ENCODE results near the gene PFAS. TPM values are rescaled to one million over a fixed set of nuclear protein-coding genes. Genes with fewer than 3 reads are reported as not detected.
A peak's percentile ranks its signal among the peaks of the same experiment; 100 is the strongest.

PFAS gene
- total RNA-seq, 2 experiments from 2014 or later: 47.2 to 56.8 TPM

DNA sequence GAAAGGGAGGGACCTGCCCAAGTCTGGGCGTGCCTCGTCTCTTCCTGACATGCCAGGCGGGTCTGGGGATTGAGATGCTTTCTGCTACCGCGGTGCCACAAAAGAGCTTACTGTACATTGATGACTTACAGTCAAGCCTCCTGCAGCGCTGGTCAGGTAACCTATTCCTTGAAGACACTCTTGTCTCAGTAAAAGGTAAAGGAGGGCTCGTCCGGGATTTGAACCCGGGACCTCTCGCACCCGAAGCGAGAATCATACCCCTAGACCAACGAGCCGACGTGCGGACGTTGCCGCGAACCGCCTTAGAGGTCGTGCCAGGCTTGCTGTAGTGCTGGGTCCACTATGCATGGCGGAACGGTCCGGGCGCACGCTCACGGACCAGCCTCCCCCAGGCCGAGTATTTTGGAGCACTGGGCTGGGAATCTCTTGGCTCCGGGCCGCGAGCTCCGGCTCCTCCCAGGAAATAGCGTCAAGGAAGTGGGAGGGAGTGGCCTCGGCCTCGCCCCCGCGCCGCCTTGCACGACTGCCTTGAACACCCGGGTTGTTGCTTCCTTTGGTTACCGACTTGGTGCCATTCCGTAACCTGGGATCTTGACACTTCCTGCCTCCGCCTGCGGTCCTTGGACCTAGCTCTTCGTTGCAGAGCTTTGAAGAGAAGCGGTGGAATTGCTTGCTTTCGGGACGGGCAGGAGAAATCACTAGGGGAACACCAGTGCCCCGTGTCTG lies 26.3 kb upstream of the PFAS start:
- Mint-ChIP-seq H3K4me1 (peaks cover 52% of the 10 kb centered on the region), H3K9me3 (no peaks in the 10 kb centered on the region), H3K36me3 (peaks cover 13% of the 10 kb centered on the region), H3K4me3 (peak overlapping the region; percentile 93), H3K27me3 (peaks cover 2% of the 10 kb centered on the region), H3K27ac (peak overlapping the region; percentile 95)
- peak; percentile 90 for DNase-seq
- POLR2A ChIA-PET: interaction anchor here (0.5 to 7.9 kb wide), 20 partner anchors 8 to 919 kb away, joined by 3 to 149 read pairs (median 6); partner anchors contain the start of genes AURKB, BORCS6, CTC1 and PFAS
- peak; percentile 40 for ATAC-seq (ENCODE audit: low read depth)

DNA sequence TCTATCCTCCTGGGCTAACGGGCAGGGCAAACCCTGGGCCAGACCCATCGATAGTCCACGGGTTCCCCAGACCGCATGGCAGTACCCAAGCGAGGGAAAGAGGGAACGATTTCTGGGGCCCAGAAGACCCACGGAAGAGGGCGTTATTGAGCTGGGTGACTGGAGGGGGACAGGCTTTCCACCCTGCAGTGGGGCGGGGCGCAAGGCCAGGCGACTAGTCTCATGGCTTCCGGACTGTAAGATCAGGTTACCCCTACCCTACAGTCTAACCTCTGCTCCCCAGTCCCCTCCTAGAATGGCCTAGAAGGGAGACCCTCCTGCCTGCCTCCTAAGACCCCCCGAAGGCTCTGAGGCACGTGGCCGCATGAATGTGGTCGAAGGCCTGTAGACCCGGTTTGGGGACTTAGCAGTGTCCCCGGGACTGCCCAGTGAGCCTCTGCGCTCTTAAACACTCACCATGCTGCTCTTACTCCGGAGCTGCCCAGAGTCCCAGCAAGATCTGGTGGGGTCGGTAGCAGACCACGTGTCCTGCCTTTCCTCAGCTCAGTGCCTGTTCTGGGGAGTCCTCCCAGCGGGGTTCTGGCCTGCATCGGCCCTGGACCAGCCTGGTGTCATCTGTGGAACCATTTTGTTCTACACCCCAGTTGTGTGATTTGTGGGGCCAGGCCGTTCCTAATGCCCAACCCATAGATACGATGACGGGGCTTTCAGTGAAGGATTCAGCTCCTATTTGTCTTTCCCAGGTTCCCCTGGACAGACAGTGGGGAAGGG lies 25.5 kb upstream of the PFAS start:
- Mint-ChIP-seq H3K36me3 (peaks cover 17% of the 10 kb centered on the region), H3K4me1 (peaks cover 52% of the 10 kb centered on the region), H3K4me3 (peak overlapping the region; percentile 93), H3K9me3 (no peaks in the 10 kb centered on the region), H3K27me3 (peaks cover 2% of the 10 kb centered on the region), H3K27ac (peak overlapping the region; percentile 95)
- POLR2A ChIA-PET: interaction anchor here (0.5 to 7.9 kb wide), 19 partner anchors 8 to 920 kb away, joined by 3 to 149 read pairs (median 6); partner anchors contain the start of genes AURKB, BORCS6, CTC1 and PFAS
- peak; percentile 76 for DNase-seq
- ATAC-seq (ENCODE audit: low read depth): peak; percentile 16

DNA sequence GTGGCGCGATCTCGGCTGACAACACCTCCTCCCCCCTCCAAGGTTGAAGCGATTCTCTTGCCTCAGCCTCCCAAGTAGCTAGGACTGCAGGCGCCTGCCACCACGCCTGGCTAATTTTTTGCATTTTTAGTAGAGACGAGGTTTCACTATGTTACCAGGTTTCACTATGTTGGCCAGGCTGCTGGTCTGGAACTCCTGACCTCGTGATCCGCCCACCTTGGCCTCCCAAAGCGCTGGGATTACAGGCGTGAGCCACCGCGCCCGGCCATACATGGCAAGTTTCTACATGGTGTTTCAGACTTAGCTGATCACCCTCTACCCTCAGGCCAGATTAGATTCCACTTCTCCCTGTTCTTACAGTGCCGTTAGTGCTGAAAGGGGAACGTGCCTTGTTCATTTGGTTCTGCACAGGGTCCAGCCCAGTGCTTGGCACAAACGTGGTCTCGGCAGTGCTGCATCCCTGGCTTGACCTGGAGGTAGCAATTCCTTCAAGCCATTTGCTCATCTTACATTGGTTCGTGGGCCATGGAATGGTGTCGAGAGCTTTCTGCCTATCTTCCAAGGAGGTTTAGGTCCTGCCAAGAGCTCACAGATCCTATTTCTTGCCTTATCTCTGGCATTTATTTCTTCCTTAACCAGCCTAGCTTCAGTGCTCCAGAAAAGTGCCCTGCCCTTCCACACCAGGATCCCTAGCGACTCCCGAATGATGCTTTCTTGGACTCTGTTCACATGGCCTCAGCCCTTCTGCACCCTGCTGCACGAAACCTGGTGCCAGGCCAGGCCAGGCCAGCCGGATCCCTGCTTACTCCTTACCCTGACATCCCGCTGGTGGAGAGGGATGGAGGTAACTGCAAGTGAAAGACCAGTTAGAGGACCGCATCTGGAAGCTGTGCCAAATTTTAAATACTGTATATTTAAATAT lies 23.9 kb upstream of the PFAS start:
- Mint-ChIP-seq H3K36me3 (peaks cover 23% of the 10 kb centered on the region), H3K4me3 (peak overlapping the region; percentile 11), H3K27ac (peak overlapping the region; percentile 43), H3K4me1 (peaks cover 48% of the 10 kb centered on the region), H3K27me3 (peaks cover 2% of the 10 kb centered on the region), H3K9me3 (no peaks in the 10 kb centered on the region)
- no peak for DNase-seq
- POLR2A ChIA-PET: interaction anchor here (0.6 to 7.9 kb wide), 10 partner anchors 11 to 289 kb away, joined by 3 to 149 read pairs (median 7); partner anchors contain the start of genes AURKB, BORCS6, CTC1 and PFAS
- no peak for ATAC-seq (ENCODE audit: low read depth)

DNA sequence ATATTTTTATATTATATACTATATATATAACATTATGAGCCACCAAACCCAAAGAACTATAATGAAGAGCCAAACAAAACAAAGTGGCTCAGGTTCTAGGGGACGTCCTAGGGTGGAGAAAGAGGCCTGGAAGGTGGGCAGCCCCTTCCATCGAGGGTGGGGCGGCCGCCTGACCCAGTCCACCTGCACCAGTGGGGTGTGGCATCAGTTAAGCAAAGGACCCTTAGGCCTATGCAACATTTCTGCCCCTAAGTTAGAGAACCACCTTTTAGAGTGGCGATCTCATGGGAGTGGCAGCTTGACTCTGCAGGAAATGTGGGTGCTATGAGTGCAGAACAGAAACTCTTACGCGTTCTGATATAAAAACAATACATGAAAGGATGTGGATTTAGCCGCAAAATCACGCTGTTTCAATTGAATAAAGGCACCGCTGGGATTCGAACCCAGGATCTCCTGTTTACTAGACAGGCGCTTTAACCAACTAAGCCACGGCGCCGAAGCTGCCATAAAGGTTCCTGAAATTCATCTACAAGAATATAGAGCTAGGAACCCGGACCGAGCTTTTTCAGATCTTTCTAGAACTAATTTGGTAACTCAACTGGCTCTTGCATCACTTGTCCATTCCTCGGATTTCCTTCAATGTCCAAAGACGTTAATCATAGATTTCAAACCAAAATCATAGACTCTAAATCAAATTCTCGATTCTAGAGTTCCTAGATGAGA lies 23.1 kb upstream of the PFAS start:
- Mint-ChIP-seq H3K4me1 (peaks cover 44% of the 10 kb centered on the region), H3K27me3 (peaks cover 2% of the 10 kb centered on the region), H3K36me3 (peaks cover 23% of the 10 kb centered on the region), H3K4me3 (peak overlapping the region; percentile 39), H3K9me3 (no peaks in the 10 kb centered on the region), H3K27ac (peak overlapping the region; percentile 51)
- no peak for ATAC-seq (ENCODE audit: low read depth)
- POLR2A ChIA-PET: interaction anchor here (0.5 to 7.9 kb wide), 10 partner anchors 10 to 664 kb away, joined by 3 to 149 read pairs (median 4); partner anchors contain the start of genes BORCS6, CTC1, PFAS and RANGRF
- DNase-seq: no peak

DNA sequence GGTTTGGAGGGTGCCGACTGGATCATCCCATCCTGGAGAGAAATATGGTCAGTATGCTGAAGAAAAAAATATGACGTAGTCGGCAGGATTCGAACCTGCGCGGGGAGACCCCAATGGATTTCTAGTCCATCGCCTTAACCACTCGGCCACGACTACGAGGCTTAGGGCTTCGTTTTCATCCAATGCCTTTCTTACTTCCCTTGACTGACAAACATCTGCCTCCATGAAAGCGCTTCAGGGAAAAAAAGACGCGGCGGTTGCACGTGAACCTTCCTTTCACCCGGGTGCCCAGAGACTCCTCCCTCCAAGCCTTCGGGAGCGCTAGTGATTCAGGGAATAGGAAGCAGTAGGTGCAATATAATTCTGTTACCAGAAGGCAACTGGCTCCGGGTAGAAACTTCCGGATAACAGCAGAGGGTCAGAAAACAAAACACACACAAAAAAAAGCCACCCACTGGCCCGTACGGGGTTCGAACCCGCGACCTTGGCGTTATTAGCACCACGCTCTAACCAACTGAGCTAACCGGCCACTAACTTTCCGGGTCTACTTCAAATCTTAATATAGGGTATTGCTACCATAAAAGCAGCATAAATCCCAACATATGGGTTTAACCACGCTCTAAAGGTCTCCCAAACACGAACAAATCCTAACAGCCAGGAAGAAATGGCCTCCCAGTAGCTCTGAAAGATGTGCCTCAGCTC lies 22.4 kb upstream of the PFAS start:
- ATAC-seq (ENCODE audit: low read depth) (no peak), DNase-seq (no peak)
- Mint-ChIP-seq H3K4me3 (peak overlapping the region; percentile 39), H3K27me3 (peaks cover 2% of the 10 kb centered on the region), H3K4me1 (peaks cover 40% of the 10 kb centered on the region), H3K9me3 (no peaks in the 10 kb centered on the region), H3K36me3 (peaks cover 25% of the 10 kb centered on the region), H3K27ac (peak overlapping the region; percentile 51)
- POLR2A ChIA-PET: interaction anchor here (0.5 to 7.9 kb wide), 10 partner anchors 14 to 664 kb away, joined by 3 to 149 read pairs (median 4); partner anchors contain the start of genes BORCS6, CTC1, PFAS and RANGRF

DNA sequence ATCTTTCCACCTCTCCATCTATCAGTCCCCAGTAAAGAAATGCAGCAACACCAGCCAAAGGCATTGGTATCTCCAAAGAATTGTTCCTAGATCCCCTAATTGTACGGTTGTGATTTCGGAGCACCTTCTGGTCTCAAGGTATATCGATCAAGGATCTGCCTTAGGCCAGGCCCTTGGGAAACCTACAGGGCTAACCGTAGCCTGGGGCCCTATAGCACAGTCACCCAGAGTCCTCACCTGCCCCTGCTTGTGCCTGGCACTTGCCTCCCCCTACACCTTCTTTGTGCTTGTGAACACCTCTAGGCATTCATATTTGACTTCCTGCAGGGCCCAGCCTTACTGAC lies 21.9 kb upstream of the PFAS start:
- H3K9me3 Mint-ChIP-seq: no peaks in the 10 kb centered on the region
- ATAC-seq (ENCODE audit: low read depth): no peak
- peak overlapping the region; percentile 51 for H3K27ac Mint-ChIP-seq
- H3K36me3 Mint-ChIP-seq: peaks cover 28% of the 10 kb centered on the region
- POLR2A ChIA-PET: interaction anchor here (0.8 to 7.9 kb wide), 8 partner anchors 13 to 108 kb away, joined by 3 to 149 read pairs (median 4); partner anchors contain the start of genes AURKB, BORCS6, CTC1 and PFAS
- no peak for DNase-seq
- H3K27me3 Mint-ChIP-seq: peaks cover 2% of the 10 kb centered on the region
- H3K4me1 Mint-ChIP-seq: peaks cover 37% of the 10 kb centered on the region
- H3K4me3 Mint-ChIP-seq: peak overlapping the region; percentile 39

DNA sequence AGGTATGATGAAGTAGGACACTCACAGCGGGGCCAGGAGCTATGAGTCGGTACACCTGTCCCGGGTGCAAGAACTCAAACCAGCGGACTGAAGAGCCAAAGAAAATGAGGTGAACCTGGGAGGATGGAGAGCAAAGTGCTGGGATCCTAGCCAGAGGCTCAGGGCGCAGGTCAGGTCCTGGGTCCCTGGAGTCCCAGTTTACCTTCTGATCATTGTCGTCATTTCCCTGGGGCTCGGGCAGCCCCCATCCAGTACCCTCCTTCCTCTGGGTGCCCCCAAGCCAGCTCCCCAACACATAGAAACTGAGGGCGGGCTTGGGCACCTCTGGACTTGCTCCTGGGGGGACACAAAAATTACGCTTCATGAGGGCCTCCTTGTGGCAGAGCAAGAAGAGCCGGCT lies 17.4 kb upstream of the PFAS start:
- H3K36me3 Mint-ChIP-seq: peaks cover 41% of the 10 kb centered on the region
- no peak overlapping the region for H3K4me3 Mint-ChIP-seq
- no peaks in the 10 kb centered on the region for H3K27me3 Mint-ChIP-seq
- H3K4me1 Mint-ChIP-seq: peaks cover 7% of the 10 kb centered on the region
- DNase-seq (no peak), ATAC-seq (ENCODE audit: low read depth) (no peak)
- no peak overlapping the region for H3K27ac Mint-ChIP-seq
- H3K9me3 Mint-ChIP-seq: no peaks in the 10 kb centered on the region
- POLR2A ChIA-PET: interaction anchor here (0.8 to 0.9 kb wide), 2 partner anchors 8 to 15 kb away, joined by 3 to 4 read pairs; no protein-coding TSS in a partner anchor

DNA sequence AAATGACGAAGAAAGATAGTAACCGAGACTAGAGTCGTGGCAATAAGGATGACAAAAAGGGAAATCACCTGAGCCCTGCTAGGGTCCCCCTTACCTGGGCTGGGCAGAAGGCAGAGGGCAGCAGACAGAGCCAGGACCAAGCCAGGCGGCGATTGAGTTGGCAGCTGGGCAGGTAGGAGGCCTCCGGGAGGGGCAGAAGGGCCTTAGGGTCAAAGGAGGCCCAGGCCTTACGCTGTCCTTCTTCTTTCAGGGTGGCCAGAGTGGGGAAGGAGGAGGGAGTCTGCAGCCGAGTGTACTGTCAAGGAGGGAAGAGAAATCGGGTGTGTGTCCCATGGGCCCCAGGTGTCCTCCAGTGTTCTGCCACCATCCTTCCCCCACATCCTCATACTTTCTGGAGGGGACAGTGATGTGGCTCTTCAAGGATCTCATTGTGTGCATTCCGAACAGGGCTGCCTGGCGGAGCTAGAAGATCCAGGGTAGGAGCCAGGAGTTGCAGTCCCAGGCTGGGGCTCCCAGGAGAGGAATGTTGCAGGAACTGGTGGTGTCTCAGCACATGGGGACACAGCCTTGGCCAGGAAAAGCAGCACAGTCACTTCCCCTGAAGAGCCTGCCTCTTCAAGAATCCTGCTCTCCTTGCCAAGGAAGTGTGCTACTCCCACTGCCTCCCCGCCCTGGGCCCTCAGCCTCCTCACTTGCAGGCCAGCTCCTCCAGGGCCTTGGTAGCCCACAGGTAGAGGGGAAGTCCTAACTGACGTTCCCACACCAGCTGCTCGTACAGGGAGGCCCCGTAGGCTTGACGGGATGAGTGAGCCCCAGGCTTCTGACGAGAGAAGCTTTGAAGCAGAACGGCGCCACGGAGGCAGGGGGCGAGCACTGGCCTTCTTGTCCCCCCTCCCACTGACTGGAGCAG lies 14.5 kb upstream of the PFAS start:
- Mint-ChIP-seq H3K9me3 (no peaks in the 10 kb centered on the region), H3K4me1 (peaks cover 5% of the 10 kb centered on the region), H3K27me3 (no peaks in the 10 kb centered on the region), H3K4me3 (no peak overlapping the region), H3K27ac (no peak overlapping the region), H3K36me3 (peaks cover 37% of the 10 kb centered on the region)
- DNase-seq (no peak), ATAC-seq (ENCODE audit: low read depth) (no peak)
- POLR2A ChIA-PET: interaction anchor here (0.5 to 1.6 kb wide), 2 partner anchors 13 to 59 kb away, joined by 3 to 11 read pairs; partner anchors contain the start of gene CTC1

DNA sequence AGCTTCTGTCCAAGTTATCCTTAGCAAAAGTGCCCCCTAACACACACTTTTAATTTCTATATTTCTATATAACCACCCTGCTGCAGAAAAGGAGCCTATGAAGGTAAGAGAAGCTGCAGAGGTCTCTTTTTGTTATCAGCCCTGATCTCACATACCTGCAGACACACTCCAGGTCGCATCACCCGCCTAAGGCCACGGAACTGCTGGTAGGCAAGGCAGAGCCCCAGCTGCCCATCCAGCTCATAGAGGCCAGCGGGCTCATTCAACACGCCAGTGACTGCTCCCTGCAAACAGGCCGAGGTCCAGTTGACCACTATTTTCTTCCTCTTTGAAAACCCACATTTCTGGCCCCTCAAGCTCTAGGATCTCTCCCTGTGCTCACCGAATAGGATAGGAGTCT lies 13.4 kb upstream of the PFAS start:
- Mint-ChIP-seq H3K27ac (no peak overlapping the region), H3K36me3 (peaks cover 33% of the 10 kb centered on the region), H3K4me1 (peaks cover 5% of the 10 kb centered on the region), H3K27me3 (no peaks in the 10 kb centered on the region), H3K9me3 (no peaks in the 10 kb centered on the region), H3K4me3 (no peak overlapping the region)
- DNase-seq (no peak), ATAC-seq (ENCODE audit: low read depth) (no peak)
- POLR2A ChIA-PET: interaction anchor here (0.7 to 1.6 kb wide), 3 partner anchors 10 to 12 kb away, joined by 3 to 11 read pairs (median 4); partner anchors contain the start of gene CTC1

DNA sequence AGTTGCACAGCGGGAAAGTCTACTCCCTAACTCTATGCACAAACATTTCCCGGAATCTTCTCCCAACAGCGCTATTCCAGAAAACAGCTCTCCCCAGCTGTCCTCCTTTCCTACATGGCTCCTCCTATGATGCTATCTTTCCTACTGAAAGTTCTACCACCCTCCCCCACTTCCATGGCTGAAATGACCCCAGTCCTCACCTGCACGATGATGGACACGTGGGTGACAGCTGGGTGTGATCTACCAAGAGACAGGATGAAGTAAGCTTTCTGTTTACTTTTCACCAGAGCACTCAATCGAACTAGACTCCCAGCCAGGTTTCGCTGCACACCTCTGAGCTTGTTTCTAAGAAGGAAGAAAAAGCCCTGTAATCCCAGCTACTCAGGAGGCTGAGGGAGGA lies 11.9 kb upstream of the PFAS start:
- Mint-ChIP-seq H3K9me3 (no peaks in the 10 kb centered on the region), H3K4me1 (peaks cover 5% of the 10 kb centered on the region), H3K27ac (no peak overlapping the region), H3K36me3 (peaks cover 26% of the 10 kb centered on the region), H3K27me3 (no peaks in the 10 kb centered on the region), H3K4me3 (no peak overlapping the region)
- no peak for DNase-seq
- ATAC-seq (ENCODE audit: low read depth): no peak
- POLR2A ChIA-PET: interaction anchor here (0.8 to 2.6 kb wide), 2 partner anchors 11 to 64 kb away, joined by 3 to 7 read pairs; partner anchors contain the start of gene CTC1

DNA sequence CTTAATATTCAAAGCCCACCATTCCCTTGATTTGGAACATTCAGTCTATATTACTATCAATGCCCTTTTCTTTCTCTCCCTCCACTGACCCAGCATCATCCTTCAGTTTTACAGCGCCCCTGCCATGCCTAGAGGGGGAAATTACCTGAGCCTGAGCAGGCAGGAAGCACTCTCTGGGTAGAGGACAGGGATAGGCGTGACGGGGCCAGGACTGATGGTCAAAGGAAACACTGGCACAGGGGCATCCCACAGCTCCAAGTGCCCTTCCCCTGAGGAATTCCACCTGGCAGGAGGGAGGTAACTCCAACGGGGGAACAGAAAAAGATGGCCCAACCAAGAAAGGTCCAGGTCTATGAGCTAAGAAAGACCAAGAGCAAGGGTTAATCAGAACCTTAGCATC lies 11.2 kb upstream of the PFAS start:
- POLR2A ChIA-PET: interaction anchor here (0.7 to 2.6 kb wide), 4 partner anchors 9 to 64 kb away, joined by 3 to 7 read pairs (median 3); partner anchors contain the start of gene CTC1
- Mint-ChIP-seq H3K27ac (no peak overlapping the region), H3K36me3 (peaks cover 24% of the 10 kb centered on the region), H3K4me3 (no peak overlapping the region), H3K4me1 (peaks cover 5% of the 10 kb centered on the region), H3K9me3 (no peaks in the 10 kb centered on the region), H3K27me3 (no peaks in the 10 kb centered on the region)
- DNase-seq (no peak), ATAC-seq (ENCODE audit: low read depth) (no peak)
